Esophagus squamous epithelium (tissue), 5 donors: ENCODE measurements around the gene ADAM19. TPM values are rescaled to one million over a fixed set of nuclear protein-coding genes. Genes with fewer than 3 reads are reported as not detected.

Source experiments
- DNase-seq: peaks from one replicate; lab custom pipeline; 2025; lab: John Stamatoyannopoulos, UW
- H3K27ac ChIP-seq, 4 donors: fragments of 200-600 bp; sonication (generic); one replicate each; pipeline ENCODE4 v1.5.1; 2016 to 2019; ENCODE audit warnings: mild to moderate bottlenecking in 1 of 4
- H3K27me3 ChIP-seq, 4 donors: fragments of 200-600 bp; sonication (generic); 1 replicate in 3 of 4; 2 replicates in 1 of 4; pipeline versions ENCODE4 v1.5.1 to v1.6.0; 2017 to 2021; ENCODE audit warnings: antibody characterized with exemption in 1 of 4
- H3K36me3 ChIP-seq, 3 donors: fragments of 200-600 bp; sonication (generic); one replicate each; pipeline ENCODE4 v1.5.1; 2016 to 2019
- H3K4me1 ChIP-seq, 3 donors: fragments of 200-600 bp; sonication (generic); one replicate each; pipeline ENCODE4 v1.5.1; 2017 to 2019
- H3K4me3 ChIP-seq, 4 donors: fragments of 200-600 bp; sonication (generic); 1 replicate in 3 of 4; 2 replicates in 1 of 4; pipeline ENCODE4 v1.5.1; 2016 to 2019; ENCODE audit warnings: mild to moderate bottlenecking in 2 of 4, moderate library complexity in 1 of 4
- H3K9me3 ChIP-seq, 3 donors: fragments of 200-600 bp; sonication (generic); one replicate each; pipeline ENCODE4 v1.5.1; 2016 to 2019
- POLR2A ChIP-seq, 4 donors: fragments of 450-650 bp; IDR thresholded peaks; one replicate each; pipeline ENCODE4 v1.6.1; 2017; ENCODE audit warnings: antibody characterized with exemption in 4 of 4, mild to moderate bottlenecking in 4 of 4, moderate library complexity in 3 of 4
- WGBS, 2 donors: methylation state at CpG; one replicate each; pipeline ENCODE4 v1.1.5; 2018; 5-methylcytosine and 5-hydroxymethylcytosine counted together
- intact Hi-C: fragments of 100-400 bp; cut with DNase I; formaldehyde crosslinking; loops from one replicate; pipeline ENCODE4 v1.15.0; 2022
- total RNA-seq, 4 donors: library from RNA; depleted of rRNA; stranded (reverse); fragments of >200 nt; gene quantifications; one replicate each; pipeline ENCODE4 v1.1.0, GENCODE V29; 2016
- TF ChIP-seq, protein P1 (sequence below), 6 experiments: fragments of 450-650 bp in 4 of 6; fragments of 200-600 bp in 2 of 6; sonication (generic) in 2 of 6; IDR thresholded peaks; one replicate each; pipeline ENCODE4 v1.5.1; 2016 to 2019; ENCODE audit warnings: antibody characterized with exemption in 6 of 6, mild to moderate bottlenecking in 4 of 6, moderate library complexity in 4 of 6
- donor health status: DM: yes; HTN: yes; CAD: no.

Gene ADAM19
- total RNA-seq, 4 donors from 2014 or later = 1.9 to 11.6 (median 4.3) TPM

GRCh38 chr5:157613385-157614245 is 38.0 kb upstream of the ADAM19 start:
- DNase-seq = no peak
- no peak overlapping the region for H3K27ac ChIP-seq
- no peaks in the 10 kb centered on the region for H3K36me3 ChIP-seq
- peaks cover 8 to 16% (median 10%) of the 10 kb centered on the region in 3 donors for H3K4me1 ChIP-seq
- H3K4me3 ChIP-seq = no peak overlapping the region
- intact Hi-C loops = no loop called here
- no peaks in the 10 kb centered on the region for H3K9me3 ChIP-seq
- 75 to 80% methylated on average over 6 to 11 of the region's 11 CpGs for WGBS, 2 donors
- TF ChIP-seq, protein P1, sequence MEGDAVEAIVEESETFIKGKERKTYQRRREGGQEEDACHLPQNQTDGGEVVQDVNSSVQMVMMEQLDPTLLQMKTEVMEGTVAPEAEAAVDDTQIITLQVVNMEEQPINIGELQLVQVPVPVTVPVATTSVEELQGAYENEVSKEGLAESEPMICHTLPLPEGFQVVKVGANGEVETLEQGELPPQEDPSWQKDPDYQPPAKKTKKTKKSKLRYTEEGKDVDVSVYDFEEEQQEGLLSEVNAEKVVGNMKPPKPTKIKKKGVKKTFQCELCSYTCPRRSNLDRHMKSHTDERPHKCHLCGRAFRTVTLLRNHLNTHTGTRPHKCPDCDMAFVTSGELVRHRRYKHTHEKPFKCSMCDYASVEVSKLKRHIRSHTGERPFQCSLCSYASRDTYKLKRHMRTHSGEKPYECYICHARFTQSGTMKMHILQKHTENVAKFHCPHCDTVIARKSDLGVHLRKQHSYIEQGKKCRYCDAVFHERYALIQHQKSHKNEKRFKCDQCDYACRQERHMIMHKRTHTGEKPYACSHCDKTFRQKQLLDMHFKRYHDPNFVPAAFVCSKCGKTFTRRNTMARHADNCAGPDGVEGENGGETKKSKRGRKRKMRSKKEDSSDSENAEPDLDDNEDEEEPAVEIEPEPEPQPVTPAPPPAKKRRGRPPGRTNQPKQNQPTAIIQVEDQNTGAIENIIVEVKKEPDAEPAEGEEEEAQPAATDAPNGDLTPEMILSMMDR (IDR thresholded peaks at IDR 0.05) = no peak
- no peak for TF ChIP-seq POLR2A (IDR thresholded peaks at IDR 0.05)
- no peaks in the 10 kb centered on the region for H3K27me3 ChIP-seq

DNA sequence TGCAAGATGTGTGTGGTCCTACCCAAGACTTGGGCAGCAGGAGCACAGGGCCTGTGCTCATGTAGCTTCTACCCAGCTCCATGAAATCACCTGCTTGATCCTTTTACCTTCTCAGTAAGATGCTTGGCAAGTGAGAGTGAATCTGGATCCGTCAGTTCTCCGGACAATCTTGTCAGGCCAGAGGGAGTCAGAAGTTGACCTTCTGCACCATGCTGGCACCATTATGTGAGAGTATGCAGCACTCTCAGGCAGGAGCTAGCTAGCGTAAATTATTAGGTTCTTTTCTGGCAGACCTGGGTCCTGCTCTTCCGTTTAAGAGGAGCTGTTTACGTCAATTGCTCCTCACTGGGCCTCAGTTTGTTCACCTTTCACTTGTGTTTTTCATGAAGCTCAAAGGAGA is 37.0 kb upstream of the ADAM19 start:
- H3K4me1 ChIP-seq = peaks cover 8 to 26% (median 10%) of the 10 kb centered on the region in 3 donors
- no peaks in the 10 kb centered on the region for H3K27me3 ChIP-seq
- H3K4me3 ChIP-seq = no peak overlapping the region
- H3K36me3 ChIP-seq = no peaks in the 10 kb centered on the region
- DNase-seq = no peak
- WGBS, 2 donors = 79 to 92% methylated on average over 5 of the region's 5 CpGs
- no peaks in the 10 kb centered on the region for H3K9me3 ChIP-seq
- intact Hi-C loops = no loop called here
- H3K27ac ChIP-seq = peak overlapping the region in 2 of 4 donors; percentile 2 to 16
- no peak for TF ChIP-seq POLR2A (IDR thresholded peaks at IDR 0.05)
- TF ChIP-seq, protein P1 (IDR thresholded peaks at IDR 0.05) = no peak

DNA sequence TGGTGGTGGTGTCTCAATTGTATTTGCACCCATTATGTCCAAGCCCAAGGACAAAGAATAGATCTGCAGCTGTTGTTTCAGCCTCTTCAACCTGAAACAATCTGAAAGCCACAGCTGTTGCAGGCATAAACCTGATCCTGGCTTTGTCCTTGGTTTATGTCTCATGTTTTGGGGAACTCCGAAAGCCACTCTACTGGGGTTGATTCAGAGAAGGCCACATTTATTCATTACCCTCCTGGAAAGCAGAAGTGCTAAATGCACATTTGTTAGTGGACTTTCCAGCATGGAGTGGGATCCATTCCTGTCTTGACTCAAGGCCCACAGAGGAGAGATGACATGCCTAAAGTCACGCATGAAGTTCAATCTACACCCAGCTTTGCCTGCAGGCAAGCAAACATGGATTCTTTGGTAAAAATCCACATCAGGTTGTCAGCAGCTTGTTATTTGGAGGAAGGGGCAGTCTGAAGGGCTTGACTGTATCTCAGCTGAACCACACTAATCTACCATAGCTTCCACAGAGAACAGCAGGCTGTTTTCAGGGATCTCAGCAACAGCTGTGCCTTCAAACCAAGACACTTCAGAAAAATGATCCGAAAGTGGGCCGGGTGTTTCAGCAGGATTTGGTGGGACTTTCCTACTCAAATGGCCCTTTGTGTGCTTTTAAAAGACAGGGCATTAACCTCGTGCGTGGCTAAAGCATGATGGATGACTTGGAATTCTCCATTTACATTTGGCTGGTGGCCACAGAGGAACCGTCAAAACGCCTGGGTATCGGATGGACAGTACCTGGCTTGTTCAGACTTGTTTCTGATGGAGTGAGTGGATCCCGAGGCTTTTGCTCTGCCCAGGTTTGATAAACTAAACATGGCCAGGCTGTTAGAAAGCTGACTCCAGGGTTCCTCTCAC is 36.2 kb upstream of the ADAM19 start:
- intact Hi-C loops = no loop called here
- DNase-seq = no peak
- Histone ChIP-seq H3K27ac (peak overlapping the region in 2 of 4 donors; percentile 2 to 16), H3K9me3 (no peaks in the 10 kb centered on the region), H3K4me3 (no peak overlapping the region), H3K36me3 (no peaks in the 10 kb centered on the region), H3K27me3 (no peaks in the 10 kb centered on the region), H3K4me1 (peaks cover 8 to 33% (median 10%) of the 10 kb centered on the region in 3 donors)
- WGBS, 2 donors = 17 to 36% methylated on average over 7 to 10 of the region's 10 CpGs
- TF ChIP-seq, protein P1 (IDR thresholded peaks at IDR 0.05) = no peak
- no peak for TF ChIP-seq POLR2A (IDR thresholded peaks at IDR 0.05)

- Histone ChIP-seq H3K36me3 (no peaks in the 10 kb centered on the region), H3K4me1 (peaks cover 8 to 33% (median 10%) of the 10 kb centered on the region in 3 donors), H3K27me3 (no peaks in the 10 kb centered on the region), H3K27ac (no peak overlapping the region), H3K9me3 (no peaks in the 10 kb centered on the region), H3K4me3 (no peak overlapping the region)
- DNase-seq = no peak
- WGBS, 2 donors = 71 to 80% methylated on average over 4 to 5 of the region's 5 CpGs
- intact Hi-C loops = no loop called here
- no peak for TF ChIP-seq POLR2A (IDR thresholded peaks at IDR 0.05)
- TF ChIP-seq, protein P1 (IDR thresholded peaks at IDR 0.05) = no peak
These were observed 35.4 kb upstream of the ADAM19 start for GRCh38 chr5:157610990-157611389.
